ENCODE results near the gene CTNNA3.
"Not testable (repeated sequence)": the region's sequence is repeated elsewhere in the genome, so short reads cannot be mapped to it uniquely, and the experiment has no call there.

Gene CTNNA3

DNA sequence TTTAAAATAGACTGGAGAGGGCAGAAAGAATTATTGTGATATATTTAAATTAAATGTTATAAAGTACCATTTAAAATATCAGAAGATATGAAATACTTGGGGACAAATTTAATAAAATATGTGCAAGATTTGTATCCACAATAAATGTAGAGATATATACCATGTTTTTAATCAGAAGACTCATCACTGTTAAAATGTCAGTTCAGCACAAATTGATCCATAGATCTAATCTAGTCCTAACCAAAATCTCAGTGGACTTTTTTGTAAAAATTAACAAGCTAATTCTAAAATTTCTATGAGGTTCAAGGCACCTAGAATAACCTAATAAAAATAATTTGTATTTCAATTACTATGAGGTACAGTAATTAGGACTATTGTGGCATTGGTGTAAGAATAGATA lies 96.4 kb downstream of the CTNNA3 start:
- DNase-seq (ENCODE audit: low spot score): no peak
- in situ Hi-C loops (cut with MboI; ENCODE audit: low pct_unique_long_range_greater_than_20kb, low sequenced_read_pairs, unreplicated experiment): no loop called here
- no peak for TF ChIP-seq CTCF (IDR thresholded peaks at IDR 0.05; ENCODE audit: extremely low read depth, insufficient read depth, missing control alignments)

- TF ChIP-seq CTCF (IDR thresholded peaks at IDR 0.05; ENCODE audit: extremely low read depth, insufficient read depth, missing control alignments): no peak
- no peak for DNase-seq (ENCODE audit: low spot score)
- in situ Hi-C loops (cut with MboI; ENCODE audit: low pct_unique_long_range_greater_than_20kb, low sequenced_read_pairs, unreplicated experiment): no loop called here
Observed at GRCh38 chr10:67596641-67597040, 99.4 kb downstream of the CTNNA3 start.

DNA sequence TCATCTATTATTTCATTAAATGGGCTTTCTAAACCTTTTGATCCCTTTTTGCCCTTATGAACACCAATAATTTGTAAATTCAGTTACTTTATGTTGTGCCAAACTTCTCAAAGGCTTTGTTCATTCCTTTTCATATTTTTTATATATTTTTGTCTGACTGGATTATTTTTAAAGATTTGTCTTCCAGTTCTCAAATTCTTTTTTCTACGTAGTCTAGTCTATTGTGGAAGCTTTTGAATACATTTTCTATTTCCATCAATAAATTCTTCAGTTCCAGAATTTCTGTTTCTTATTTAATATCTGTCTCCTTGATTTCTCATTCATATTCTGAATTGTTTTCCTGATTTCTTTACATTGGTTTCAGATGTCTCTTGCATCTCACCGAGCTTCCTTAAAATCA lies 108.2 kb downstream of the CTNNA3 start:
- no peak for TF ChIP-seq CTCF (IDR thresholded peaks at IDR 0.05; ENCODE audit: extremely low read depth, insufficient read depth, missing control alignments)
- no peak for DNase-seq (ENCODE audit: low spot score)
- in situ Hi-C loops (cut with MboI; ENCODE audit: low pct_unique_long_range_greater_than_20kb, low sequenced_read_pairs, unreplicated experiment): no loop called here

GRCh38 chr10:67575532-67575931 lies 120.5 kb downstream of the CTNNA3 start:
- no peak for TF ChIP-seq CTCF (IDR thresholded peaks at IDR 0.05; ENCODE audit: extremely low read depth, insufficient read depth, missing control alignments)
- in situ Hi-C loops (cut with MboI; ENCODE audit: low pct_unique_long_range_greater_than_20kb, low sequenced_read_pairs, unreplicated experiment): no loop called here
- no peak for DNase-seq (ENCODE audit: low spot score)

GRCh38 chr10:67573484-67573883 lies 122.5 kb downstream of the CTNNA3 start:
- in situ Hi-C loops (cut with MboI; ENCODE audit: low pct_unique_long_range_greater_than_20kb, low sequenced_read_pairs, unreplicated experiment): no loop called here
- TF ChIP-seq CTCF (IDR thresholded peaks at IDR 0.05; ENCODE audit: extremely low read depth, insufficient read depth, missing control alignments): no peak
- no peak for DNase-seq (ENCODE audit: low spot score)

- in situ Hi-C loops (cut with MboI; ENCODE audit: low pct_unique_long_range_greater_than_20kb, low sequenced_read_pairs, unreplicated experiment): no loop called here
Observed at GRCh38 chr10:67571503-67571902, 124.5 kb downstream of the CTNNA3 start.

DNA sequence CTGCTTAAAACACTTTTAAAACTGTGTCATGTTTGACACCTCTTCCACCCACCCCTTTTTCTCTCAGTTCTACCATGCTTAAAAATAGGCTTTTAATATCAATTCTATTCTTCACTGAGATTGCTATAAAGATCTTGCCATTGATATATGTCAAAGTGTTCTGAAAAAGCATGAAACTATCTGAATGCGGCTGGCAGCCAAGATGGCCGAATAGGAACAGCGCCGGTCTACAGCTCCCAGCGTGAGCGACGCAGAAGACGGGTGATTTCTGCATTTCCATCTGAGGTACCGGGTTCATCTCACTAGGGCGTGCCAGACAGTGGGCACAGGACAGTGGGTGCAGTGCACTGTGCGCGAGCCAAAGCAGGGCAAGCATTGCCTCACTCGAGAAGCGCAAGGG lies 137.7 kb downstream of the CTNNA3 start:
- DNase-seq (ENCODE audit: low spot score); in situ Hi-C loops (cut with MboI; ENCODE audit: low pct_unique_long_range_greater_than_20kb, low sequenced_read_pairs, unreplicated experiment): not testable (repeated sequence)

More at GRCh38 chr10:67571503-67571902, 124.5 kb downstream of the CTNNA3 start:
- no peak for TF ChIP-seq CTCF (IDR thresholded peaks at IDR 0.05; ENCODE audit: extremely low read depth, insufficient read depth, missing control alignments)
- no peak for DNase-seq (ENCODE audit: low spot score)
